ENCODE measurements around the gene FADS3.

Gene FADS3

GRCh38 chr11:61891331-61892084, at the start of gene FADS3:
Gene FADS3 (minus strand): TSS chr11:61891545. CDS start chr11:61891381, 164 bp downstream.
- DNase-seq, result peak; percentile 95

- DNase-seq, result no peak
Measured at GRCh38 chr11:61940466-61940865, 49.1 kb upstream of the FADS3 start.

GRCh38 chr11:61935861-61936260, 44.5 kb upstream of the FADS3 start:
- no peak for DNase-seq

GRCh38 chr11:61930933-61931332, 39.6 kb upstream of the FADS3 start:
- no peak for DNase-seq

GRCh38 chr11:61928606-61929005, 37.3 kb upstream of the FADS3 start:
- no peak for DNase-seq

GRCh38 chr11:61927501-61927900, 36.2 kb upstream of the FADS3 start:
- DNase-seq, result no peak

- no peak for DNase-seq
Measured at GRCh38 chr11:61926235-61926634, 34.9 kb upstream of the FADS3 start.

- no peak for DNase-seq
Measured at GRCh38 chr11:61925736-61926135, 34.4 kb upstream of the FADS3 start.

- DNase-seq, result no peak
Measured at GRCh38 chr11:61924064-61924455, 32.7 kb upstream of the FADS3 start.

GRCh38 chr11:61923166-61924063, 32.1 kb upstream of the FADS3 start:
- no peak for DNase-seq

GRCh38 chr11:61922539-61922938, 31.2 kb upstream of the FADS3 start:
- no peak for DNase-seq

GRCh38 chr11:61921446-61921845, 30.1 kb upstream of the FADS3 start:
- DNase-seq, result no peak

- DNase-seq, result no peak
Measured at GRCh38 chr11:61919705-61920631, 28.6 kb upstream of the FADS3 start.

- DNase-seq, result no peak
Measured at GRCh38 chr11:61918938-61919704, 27.8 kb upstream of the FADS3 start.

- DNase-seq, result no peak
Measured at GRCh38 chr11:61918251-61918937, 27.0 kb upstream of the FADS3 start.

- DNase-seq, result no peak
Measured at GRCh38 chr11:61917334-61918109, 26.2 kb upstream of the FADS3 start, which contains the start of gene RAB3IL1. Gene RAB3IL1 (minus strand): TSS chr11:61917566. CDS start chr11:61917367, 199 bp downstream.

GRCh38 chr11:61916737-61917333, 25.5 kb upstream of the FADS3 start:
- no peak for DNase-seq

- DNase-seq, result no peak
Measured at GRCh38 chr11:61914471-61915171, 23.3 kb upstream of the FADS3 start.

GRCh38 chr11:61913699-61914395, 22.5 kb upstream of the FADS3 start:
- no peak for DNase-seq
